ENCODE results near the gene PMM1. TPM values are rescaled to one million over a fixed set of nuclear protein-coding genes. Genes with fewer than 3 reads are reported as not detected.

PMM1 gene
- total RNA-seq, 1 donor from 2014 or later, result 61.2 TPM

- no peak for TF ChIP-seq CTCF (conservative IDR thresholded peaks at IDR 0.05; ENCODE audit: low read depth, low read length)
- DNase-seq (ENCODE audit: low read depth), result no peak
These were observed 18.7 kb upstream of the PMM1 start for GRCh38 chr22:41608386-41608785.

GRCh38 chr22:41603873-41604332, 14.3 kb upstream of the PMM1 start:
- TF ChIP-seq CTCF (conservative IDR thresholded peaks at IDR 0.05; ENCODE audit: low read depth, low read length), result no peak
- DNase-seq (ENCODE audit: low read depth), result no peak
- H3K4me3 ChIP-seq (ENCODE audit: low read depth, low read length), result no peak overlapping the region

More at GRCh38 chr22:41608386-41608785, 18.7 kb upstream of the PMM1 start:
- no peak overlapping the region for H3K4me3 ChIP-seq (ENCODE audit: low read depth, low read length)

- H3K4me3 ChIP-seq (ENCODE audit: low read depth, low read length), result no peak overlapping the region
- TF ChIP-seq CTCF (conservative IDR thresholded peaks at IDR 0.05; ENCODE audit: low read depth, low read length), result no peak
- DNase-seq (ENCODE audit: low read depth), result no peak
These were observed 11.3 kb upstream of the PMM1 start for GRCh38 chr22:41600976-41601375.

- no peak overlapping the region for H3K4me3 ChIP-seq (ENCODE audit: low read depth, low read length)
- DNase-seq (ENCODE audit: low read depth), result no peak
- TF ChIP-seq CTCF (conservative IDR thresholded peaks at IDR 0.05; ENCODE audit: low read depth, low read length), result no peak
These were observed 9.4 kb upstream of the PMM1 start for GRCh38 chr22:41598891-41599635.

- no peak overlapping the region for H3K4me3 ChIP-seq (ENCODE audit: low read depth, low read length)
- TF ChIP-seq CTCF (conservative IDR thresholded peaks at IDR 0.05; ENCODE audit: low read depth, low read length), result peak; percentile 24
- no peak for DNase-seq (ENCODE audit: low read depth)
These were observed 8.4 kb upstream of the PMM1 start for GRCh38 chr22:41598081-41598480.

GRCh38 chr22:41597635-41597953, 8.0 kb upstream of the PMM1 start:
- TF ChIP-seq CTCF (conservative IDR thresholded peaks at IDR 0.05; ENCODE audit: low read depth, low read length), result no peak
- H3K4me3 ChIP-seq (ENCODE audit: low read depth, low read length), result no peak overlapping the region
- DNase-seq (ENCODE audit: low read depth), result no peak

Data from epithelial cell of proximal tubule (primary cell).